ENCODE results near the gene WWOX.

The WWOX gene

GRCh38 chr16:79062336-79062735 lies 962.9 kb downstream of the WWOX start:
- no peak for DNase-seq

GRCh38 chr16:79062821-79063220 lies 963.4 kb downstream of the WWOX start:
- DNase-seq = no peak

- no peak for DNase-seq
Observed at GRCh38 chr16:79064256-79064972, 965.0 kb downstream of the WWOX start.

DNA sequence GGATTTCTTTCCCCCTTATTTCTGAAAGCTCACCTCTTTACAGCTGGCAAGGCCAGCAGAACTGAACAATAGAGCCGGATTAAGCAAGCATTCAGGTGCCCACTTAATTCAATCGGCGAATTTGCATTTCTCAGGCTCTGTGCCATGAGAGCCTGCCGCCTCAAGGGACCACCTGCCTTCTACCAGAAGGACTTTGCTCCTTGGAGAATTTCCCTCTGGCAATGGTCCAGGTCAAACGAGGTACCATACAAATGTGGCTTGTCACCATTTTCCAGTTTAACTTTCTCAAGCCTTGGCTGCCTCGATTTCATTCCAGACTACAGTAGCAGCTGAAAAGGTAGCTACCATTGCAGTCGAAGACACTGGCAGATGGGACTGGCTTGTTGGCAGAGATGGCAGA lies 967.1 kb downstream of the WWOX start:
- DNase-seq = no peak

DNA sequence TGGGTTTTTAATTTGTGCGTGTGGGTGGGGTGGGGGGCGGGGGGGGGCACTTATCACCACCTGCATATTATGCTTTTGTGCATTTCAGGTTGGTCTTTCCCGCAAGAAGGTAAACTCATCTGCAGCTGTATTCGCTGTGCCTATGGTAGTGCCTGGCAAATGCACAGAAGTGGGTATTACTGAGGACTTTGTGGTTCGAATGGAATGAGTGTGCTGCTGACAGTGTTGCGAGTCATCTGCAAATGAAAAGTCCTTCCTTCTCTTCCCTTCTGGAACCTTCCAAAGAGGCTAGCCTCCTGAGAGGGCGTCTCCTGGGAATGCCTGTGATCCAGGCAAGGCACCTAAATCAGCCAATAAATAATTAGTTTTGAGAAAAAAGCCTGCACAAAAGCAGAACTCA lies 968.1 kb downstream of the WWOX start:
- DNase-seq = no peak

GRCh38 chr16:79069121-79069520 lies 969.7 kb downstream of the WWOX start:
- no peak for DNase-seq

DNA sequence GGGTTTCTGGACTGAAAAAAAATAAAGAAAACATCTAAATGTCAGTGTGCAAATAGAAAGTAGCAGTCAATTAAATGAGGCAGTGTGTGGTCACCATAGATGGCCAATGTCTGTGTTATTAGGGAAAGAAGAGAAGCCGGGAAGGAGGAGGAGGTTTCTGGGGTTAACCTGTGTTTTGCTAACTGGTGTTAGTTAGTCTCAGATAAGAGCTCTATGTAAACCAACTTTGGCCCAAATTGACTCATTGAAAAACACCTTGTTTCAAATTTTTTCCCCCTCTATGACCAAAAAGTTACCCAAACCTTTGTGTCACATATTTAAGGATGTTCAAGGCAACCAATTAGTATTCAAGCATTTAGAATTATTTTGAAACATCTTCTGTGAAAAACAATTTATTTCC lies 970.2 kb downstream of the WWOX start:
- DNase-seq = no peak

- no peak for DNase-seq
Observed at GRCh38 chr16:79071424-79071823, 972.0 kb downstream of the WWOX start.

- DNase-seq = no peak
Observed at GRCh38 chr16:79072517-79072916, 973.1 kb downstream of the WWOX start.

- no peak for DNase-seq
Observed at GRCh38 chr16:79073566-79073965, 974.1 kb downstream of the WWOX start.

DNA sequence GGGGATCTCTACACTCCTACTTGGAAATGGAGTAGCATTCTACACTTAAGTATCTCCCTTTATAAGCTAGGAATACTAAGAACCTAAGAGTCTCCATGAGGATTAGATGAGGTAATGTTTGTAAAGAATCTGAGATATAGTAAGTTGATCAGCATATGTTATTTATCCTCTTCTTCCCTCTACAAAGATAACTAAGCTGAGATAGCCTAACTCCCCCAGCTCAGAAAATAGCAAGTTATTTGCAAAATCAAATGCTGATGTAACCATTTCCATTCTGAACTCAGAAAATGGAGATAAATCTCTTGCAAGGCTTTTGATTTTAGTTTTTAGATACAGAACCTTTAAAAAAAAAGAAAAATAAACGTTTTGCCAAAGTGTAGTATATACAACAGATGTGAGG lies 975.1 kb downstream of the WWOX start:
- DNase-seq = no peak

GRCh38 chr16:79074951-79075350 lies 975.5 kb downstream of the WWOX start:
- DNase-seq = no peak

DNA sequence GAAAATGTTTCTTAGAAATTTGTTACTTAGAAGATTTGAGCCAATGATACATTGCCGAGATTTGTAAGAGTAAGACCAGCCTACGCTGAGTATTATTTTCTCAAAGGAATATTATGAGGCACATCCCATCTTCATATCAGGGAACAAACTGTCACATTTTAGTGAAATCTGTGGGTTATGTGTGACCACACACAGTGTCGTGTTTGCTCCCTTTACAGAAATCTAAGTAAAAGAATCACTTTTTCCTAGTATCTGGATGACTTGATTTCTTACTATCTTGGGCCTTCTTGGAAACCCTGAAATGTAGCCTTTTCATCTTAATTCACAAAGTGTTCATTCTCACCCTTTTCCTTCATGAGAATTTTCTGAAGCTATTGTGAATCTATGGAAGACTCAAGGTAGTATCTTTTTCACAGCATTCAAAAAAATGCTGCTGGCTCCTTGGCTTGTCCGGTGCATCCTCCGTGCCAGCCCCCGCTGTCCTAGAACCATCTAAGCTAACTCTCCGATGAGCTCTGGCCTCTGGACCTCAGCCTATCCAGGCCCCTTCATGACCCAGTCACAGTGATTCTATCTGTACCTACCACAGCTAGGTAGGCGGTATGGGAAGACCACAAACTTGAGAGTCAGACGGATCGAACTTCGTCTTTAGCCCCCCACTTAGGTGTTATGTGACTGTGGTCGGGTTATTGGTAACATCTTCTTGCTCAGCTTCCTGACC lies 976.8 kb downstream of the WWOX start:
- DNase-seq = no peak

GRCh38 chr16:79077346-79077745 lies 977.9 kb downstream of the WWOX start:
- DNase-seq = no peak

DNA sequence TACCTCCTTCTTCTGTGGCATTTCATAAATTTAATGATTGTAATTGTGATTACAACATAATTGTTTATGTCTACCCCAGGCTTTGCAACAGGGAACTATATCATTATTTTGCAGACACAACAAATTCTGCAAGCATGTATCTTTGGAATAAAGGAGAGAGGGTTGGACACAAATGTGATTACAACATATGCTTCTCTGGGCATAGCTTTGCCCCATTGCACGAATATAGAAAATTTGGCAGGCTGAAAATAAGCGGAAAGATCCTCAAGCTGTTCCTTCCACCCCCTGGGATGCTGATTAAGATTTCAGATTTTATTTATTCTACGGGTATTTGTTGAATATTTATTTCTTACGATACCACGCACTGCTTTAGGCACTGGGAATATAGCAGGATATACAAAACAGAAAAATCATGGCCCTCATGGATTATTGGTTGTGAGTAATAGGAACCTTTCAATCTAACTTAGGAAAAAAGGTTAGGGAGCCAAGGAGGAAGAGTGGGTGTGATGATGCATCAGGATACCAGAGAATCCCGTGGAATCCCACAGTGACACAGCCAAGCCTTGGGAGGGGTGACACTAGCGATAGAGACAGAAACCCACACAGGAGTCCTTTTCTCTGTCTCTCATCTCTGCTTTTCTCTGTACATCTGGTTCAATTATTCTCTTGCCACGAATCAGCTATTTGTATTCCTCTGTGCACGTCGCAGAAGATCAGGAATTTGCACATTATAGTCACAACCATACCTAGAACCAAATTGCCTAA lies 980.4 kb downstream of the WWOX start:
- no peak for DNase-seq

DNA sequence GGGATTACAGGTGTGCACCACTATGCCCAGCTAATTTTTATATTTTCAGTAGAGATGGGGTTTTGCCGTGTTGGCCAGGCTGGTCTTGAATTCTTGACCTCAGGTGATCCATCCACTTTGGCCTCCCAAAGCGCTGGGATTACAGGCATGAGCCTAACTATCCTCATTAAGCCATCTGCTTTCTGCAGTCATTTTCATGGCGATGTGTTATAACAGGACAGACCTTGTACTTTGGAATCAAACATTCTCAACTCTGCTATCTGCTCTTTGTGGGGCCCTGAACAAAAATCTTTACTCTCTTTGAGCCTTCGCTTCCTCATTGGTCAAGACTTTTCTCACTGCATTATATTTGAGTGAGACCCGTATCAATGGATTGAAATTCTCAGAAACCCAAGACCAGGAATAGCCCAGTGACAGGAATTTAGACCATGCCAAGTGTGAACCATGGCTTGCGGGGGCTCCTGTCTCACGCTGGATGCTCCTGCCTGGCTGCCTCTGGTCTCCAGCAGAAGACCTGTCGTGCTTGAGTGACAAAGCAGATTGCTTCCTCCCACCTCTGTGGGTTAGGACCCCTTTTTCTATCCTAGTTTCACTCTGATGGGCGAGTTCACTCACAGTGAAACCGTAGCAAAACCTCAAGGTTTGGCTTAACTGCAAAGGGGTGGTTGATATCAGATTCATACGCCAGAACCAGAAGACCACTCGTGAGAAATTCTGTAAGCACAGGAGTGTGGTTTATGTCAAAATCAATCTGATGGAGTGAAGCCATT lies 982.0 kb downstream of the WWOX start:
- no peak for DNase-seq

- DNase-seq = no peak
Observed at GRCh38 chr16:79082970-79083369, 983.5 kb downstream of the WWOX start.

GRCh38 chr16:79083508-79084299 lies 984.2 kb downstream of the WWOX start:
- DNase-seq = no peak

DNA sequence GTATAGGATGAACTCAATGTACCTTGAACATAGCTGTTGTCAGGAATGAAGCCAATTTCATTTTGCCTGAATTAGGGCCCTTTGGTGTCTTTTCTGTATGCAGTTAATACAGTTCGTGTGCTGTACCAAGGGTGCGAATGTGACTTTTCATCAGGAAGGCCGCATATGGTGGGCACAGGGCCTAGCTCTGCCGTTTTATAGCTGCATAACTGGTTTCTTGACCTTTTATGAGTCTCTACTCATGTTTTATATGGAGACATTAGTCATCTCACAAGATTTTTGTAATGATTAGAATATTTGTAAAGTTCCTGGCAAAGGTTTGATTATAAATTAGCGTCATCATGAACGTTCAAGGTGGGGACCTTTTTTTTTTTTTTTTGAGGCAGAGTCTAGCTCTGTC lies 989.5 kb downstream of the WWOX start:
- no peak for DNase-seq

GRCh38 chr16:79089735-79090284 lies 990.4 kb downstream of the WWOX start:
- DNase-seq = no peak

- DNase-seq = no peak
Observed at GRCh38 chr16:79090966-79091365, 991.5 kb downstream of the WWOX start.

DNA sequence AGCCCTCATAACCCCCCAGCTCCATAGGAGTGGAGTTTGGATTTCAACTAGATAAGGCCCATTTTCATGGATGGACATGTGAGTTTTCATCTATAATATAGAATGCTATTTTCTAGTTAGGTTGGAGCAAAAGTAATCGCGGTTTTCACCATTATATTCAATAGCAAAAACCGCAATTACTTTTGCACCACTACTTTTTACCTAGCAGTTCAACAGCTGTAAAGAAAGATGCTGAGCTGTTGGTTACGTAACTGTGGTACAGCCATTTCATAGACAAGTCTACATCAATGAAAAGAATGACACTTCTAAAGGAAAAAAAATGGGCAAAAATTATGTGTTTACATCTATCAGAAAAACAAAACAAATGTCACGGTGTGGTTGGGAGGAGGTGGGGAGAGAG lies 993.4 kb downstream of the WWOX start:
- no peak for DNase-seq
